HG03439 (cell line): Measurements from ENCODE around the gene AFAP1L1.
"Not testable (repeated sequence)": the region's sequence is repeated elsewhere in the genome, so short reads cannot be mapped to it uniquely, and the experiment has no call there.

ENCODE experiments used
- ATAC-seq: cut with Tn5 transposase; IDR thresholded peaks from one replicate; pipeline ENCODE4 v1.9.1; 2021; ENCODE audit warnings: mild to moderate bottlenecking, moderate library complexity; ENCODE audit not compliant: unreplicated experiment

The AFAP1L1 gene

GRCh38 chr5:149386166-149386565 is 114.5 kb downstream of the AFAP1L1 start:
- ATAC-seq: no peak

DNA sequence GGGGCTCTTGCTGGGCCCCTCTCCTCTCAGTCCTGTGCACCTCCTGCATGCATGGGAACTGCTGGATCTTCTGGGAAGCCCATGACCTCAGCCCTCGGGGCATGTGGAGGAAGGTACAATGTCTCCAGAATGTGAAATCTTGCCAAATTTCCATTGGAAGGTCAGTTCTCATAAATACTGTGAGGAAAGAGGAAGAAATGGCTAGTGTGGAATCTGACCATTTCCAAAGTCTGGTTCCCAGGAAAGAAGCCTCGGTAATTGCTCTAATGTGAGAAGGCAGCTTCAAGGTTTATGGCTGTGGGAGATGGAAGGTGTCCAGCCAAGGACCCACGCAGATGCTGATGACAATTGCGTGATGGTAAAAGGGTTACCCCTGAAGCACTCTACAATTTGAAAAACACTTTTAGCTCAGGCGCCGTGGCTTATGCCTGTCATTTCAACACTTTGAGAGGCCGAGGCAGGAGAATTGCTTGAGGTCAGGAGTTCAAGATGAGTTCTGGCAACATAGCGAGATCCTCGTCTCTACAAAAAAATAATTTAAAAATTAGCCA is 115.5 kb downstream of the AFAP1L1 start:
- ATAC-seq: no peak

DNA sequence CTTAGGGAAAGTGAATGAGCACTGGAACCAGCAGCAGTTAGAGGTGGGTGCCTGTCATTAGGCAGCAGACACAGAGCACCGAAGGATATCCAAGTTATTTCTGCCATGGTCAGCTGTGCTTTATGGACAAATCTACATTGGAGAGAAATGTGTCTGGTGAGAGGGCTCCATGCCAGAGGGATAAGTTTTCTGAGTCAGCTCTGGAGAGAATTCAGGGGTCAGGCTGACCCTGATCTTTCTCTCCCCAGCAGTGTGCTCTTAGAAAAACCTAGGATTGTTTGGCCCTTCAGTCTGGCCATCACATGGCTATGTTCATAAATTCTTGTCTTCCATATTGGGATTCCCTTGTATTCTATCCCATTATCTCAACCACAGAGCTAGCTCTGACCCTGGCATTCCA is 116.3 kb downstream of the AFAP1L1 start:
- no peak for ATAC-seq

DNA sequence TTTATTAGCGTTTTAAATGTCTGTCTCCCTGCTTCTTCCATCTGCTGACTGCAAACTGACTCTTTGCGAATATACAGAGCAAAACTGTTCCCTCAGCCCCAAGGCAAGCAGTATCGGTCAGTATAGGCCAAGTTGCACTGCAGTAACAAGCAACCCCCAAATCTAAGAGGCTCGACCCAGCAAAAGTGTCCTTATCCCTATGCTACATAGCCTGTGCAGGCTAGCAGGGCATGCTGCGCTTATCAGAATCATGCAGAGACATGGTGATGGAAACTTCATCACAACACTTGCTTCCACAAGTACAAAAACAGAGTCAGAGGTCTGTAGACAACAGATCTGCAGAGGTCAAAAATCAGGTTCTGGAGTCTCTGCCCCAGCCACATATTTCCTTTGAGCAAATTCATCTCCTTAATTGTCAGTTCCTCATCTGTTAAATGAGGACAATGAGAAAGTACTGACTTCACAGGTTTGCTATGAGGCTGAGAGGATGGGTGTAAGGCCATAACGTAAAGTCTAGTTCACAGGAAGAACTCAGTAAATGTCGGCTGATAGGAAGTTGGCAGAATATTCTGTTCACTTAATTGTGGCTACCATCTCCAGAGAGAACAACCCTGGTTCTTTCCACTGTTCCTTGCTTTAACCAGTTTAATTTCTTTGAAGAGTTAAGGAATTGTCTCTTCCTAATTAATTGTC is 117.0 kb downstream of the AFAP1L1 start:
- ATAC-seq: no peak

DNA sequence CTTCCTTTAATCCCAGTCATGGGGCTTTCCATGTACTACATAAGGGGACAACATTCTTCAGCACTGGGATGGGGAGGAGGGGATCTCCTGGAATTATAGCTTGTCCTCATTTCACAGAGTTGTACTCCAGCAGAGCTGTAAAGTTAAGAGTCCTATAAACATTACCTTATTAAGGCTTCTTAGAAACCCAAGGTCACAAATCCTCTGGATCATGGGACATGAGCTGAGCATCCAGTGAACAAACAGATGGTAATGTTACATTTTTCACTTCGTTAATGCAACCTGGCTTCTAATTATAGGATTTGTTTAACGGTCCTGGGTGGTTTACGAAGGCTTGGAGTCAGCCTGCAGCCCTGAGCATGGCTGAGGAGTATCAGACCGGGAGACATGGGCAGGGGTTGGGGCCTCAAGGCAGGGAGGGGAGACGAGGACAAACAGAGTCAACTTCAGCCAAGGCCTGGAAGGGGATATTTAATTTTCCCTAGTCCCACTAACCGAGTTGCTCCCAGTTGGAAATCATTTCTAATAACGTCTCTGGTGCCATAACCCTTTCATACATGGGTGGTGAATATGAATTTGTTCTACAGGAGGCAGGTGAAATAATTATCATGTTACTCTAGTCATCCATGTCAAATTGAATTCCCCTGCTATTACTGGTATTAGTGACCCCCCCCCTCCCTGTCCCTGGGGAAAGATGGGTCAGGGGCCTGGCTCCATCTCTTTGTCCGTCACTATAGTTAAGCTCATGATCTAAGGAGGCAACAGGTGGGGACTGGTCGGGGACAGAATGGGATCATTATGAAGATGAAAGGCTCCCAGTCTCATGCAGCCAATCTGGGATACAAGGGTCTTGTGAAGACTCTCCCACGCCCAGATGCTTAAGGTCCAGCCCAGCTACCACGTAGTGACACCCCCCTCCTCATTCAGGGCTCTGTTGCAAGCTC is 118.2 kb downstream of the AFAP1L1 start:
- ATAC-seq: no peak

DNA sequence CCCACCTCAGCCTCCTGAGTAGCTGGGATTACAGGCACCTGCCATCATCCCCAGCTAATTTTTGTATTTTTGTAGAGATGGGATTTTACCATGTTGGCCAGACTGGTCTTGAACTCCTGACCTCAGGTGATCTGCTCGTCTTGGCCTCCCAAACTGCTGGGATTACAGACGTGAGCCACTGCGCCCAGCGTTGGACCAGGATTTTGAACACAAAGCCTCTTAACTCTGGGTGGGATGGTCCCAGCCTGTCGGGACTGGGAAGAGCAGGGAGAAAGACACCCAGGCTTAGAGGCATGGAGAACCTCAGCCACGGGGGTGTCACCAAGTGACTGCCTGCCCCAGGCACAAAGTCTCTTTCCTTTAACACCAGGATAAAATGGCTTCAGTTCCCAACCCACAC is 119.4 kb downstream of the AFAP1L1 start:
- not testable (repeated sequence) for ATAC-seq
